Stimulated activated CD4-positive, alpha-beta T cell treated with anti-CD3 and anti-CD28 coated beads, Interleukin-2, amount 100 ng/mL, for 24 hours (primary cell): Measurements from ENCODE around the gene EDRF1.
"Not testable (repeated sequence)": the region's sequence is repeated elsewhere in the genome, so short reads cannot be mapped to it uniquely, and the experiment has no call there.

Experiments
- DNase-seq, 2 donors: peaks; one replicate each; pipeline ENCODE4 v3.0.0-alpha.2; 2020

The EDRF1 gene

DNA sequence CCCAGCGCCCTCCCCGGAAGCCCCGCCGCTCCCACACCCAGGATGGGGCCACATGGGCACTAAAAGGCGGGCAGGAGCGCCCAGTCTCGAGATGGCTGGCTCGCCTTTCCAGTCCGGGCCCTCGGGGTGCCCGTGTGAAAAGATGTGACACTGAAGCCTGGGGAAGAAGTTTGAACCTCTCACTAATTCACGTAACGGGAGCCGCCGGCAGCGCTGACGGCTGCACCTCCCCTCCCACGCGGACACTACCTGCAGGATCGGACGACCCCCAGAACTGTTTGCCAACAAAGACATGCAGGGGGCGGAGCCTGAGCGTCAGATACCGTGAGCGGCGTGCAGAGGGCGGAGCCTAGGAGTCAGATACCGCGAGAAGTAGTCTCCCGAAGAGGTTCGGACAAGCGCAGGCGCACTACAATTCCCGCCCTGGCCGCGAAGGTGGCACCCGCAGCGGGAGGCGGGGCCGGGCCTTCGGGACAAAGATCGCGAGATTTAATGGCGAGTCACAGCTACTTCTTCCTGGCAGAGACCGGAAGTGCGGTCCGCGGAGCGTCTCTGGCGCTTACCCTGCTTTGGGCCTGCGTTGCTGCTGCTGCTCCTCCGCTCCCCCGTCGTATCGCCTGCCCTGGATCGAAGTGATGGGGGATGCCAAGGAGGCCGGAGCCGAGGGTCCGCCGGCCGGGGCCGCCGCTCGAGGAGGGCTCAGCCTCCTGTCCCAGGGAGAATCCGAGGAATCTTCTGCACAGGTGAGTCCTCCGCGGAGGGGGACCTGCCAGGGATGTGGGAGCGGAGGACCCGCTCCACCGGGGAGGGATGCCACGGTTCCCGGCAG is at the start of gene EDRF1:
EDRF1 (plus strand) TSS at position 537 of the 829 bp plus-strand sequence; CDS start at position 636, 99 bp downstream.
- peak; percentile 98 to 99 for DNase-seq

DNA sequence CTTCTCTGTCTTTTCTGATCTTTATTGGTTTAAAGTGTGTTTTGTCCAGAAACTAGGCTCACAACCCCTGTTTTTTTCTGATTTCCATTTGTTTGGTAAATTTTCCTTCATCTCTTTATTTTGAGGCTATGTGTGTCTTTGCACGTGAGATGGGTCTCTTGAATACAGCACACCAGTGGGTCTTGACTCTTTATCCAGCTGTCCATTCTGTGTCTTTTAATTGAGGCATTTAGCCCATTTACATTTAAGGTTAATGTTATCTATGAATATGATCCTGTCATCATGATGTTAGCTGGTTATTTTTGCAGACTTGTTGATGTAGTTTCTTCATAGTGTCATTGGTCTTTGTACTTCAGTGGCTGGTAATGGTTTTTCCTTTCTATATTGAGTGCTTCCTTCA is 46.6 kb upstream of the EDRF1 start:
- DNase-seq, result no peak

DNA sequence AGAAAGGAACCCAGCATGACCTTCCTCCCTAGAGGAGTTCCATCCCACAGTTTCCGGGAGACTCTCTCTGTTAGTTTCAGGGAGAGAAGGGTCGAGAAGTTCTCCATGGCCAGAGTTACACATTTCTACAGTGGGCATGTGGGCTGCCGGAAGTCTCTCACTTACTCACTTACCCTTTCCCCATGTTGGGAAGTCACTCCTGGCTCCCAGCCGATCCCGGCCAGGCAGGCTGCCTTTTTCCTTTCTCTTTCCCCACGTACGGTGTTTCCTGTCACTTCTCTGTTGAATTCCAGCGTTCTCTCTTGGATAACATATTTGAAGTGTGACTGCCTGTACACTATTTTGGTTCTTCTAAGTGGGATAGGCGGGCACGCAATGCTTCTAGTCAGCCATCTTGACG is 40.1 kb upstream of the EDRF1 start:
- DNase-seq, result no peak

- DNase-seq, result no peak
Observed at GRCh38 chr10:125683063-125683462, 36.4 kb upstream of the EDRF1 start, which contains the start of gene TEX36. TSS of gene TEX36 (minus strand) at chr10:125683163. CDS start at chr10:125682989, 174 bp downstream.

DNA sequence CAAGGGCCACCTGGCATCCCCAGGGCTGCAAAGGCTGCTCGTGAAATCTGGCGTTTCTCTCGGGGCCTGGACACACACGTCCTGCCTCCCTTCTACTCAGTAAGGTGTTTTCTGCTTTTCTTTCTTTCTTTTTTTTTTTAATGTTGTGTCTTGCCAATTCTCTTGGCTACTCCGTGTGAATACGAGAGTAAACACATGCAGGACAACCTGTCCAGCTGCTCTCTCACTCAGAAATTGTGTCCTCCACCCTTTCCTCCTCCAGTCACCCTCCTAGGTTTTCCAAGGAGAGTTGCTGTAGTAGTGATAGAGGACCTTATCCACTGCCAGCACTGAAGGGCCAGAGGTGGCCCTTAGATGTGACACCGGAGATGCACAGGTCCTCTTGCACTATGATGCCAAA is 35.7 kb upstream of the EDRF1 start:
- no peak for DNase-seq

DNA sequence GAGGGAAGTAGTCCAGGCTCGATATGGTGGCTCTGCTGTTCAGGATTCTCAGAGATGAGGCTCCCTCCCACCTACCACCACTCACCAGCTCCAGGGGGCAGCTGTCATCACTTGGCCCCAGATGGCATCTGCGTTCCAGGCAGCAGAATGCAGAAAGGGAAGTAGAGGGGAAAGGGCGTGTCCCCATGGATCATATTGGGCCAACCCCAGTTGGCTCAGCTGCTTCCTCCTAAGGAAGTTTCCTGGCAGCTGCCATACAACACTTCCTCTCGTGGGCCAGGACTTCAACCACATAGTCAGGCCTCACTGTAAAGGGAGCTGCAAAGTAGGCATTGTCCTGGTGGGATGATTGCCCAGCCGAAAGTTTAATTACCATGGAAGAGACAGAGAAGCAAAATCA is 34.9 kb upstream of the EDRF1 start:
- DNase-seq, result no peak

DNA sequence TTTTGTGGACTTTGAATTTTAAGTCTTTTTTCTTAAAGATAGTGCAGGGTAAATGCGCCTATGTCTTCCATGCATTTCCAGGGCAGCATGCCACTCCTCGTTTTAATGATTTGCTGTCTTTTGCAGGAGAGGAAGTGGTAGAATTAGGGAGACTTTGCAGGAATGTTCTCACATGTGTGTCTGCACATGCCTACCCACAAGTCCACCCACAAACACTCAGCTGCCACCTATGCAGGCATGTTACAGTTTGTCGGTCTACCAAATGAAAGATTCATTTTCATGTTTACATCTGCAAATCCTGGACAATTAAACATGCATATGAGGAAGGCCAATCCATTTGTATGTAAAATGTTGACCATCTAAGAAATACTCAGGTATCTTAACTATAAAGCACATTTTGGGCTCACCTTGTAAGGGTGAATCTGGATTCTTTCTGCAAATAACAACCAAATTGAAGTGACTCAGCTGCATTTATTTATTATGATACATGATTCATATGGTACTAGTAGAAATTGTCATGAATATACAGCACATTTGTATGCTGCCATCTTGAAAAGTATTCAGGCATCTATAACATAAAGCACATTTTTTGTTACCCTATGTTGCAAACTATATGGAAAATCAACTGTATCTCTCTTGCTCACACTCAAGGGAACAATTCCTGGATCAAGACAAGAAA is 31.9 kb upstream of the EDRF1 start:
- DNase-seq, result no peak

DNA sequence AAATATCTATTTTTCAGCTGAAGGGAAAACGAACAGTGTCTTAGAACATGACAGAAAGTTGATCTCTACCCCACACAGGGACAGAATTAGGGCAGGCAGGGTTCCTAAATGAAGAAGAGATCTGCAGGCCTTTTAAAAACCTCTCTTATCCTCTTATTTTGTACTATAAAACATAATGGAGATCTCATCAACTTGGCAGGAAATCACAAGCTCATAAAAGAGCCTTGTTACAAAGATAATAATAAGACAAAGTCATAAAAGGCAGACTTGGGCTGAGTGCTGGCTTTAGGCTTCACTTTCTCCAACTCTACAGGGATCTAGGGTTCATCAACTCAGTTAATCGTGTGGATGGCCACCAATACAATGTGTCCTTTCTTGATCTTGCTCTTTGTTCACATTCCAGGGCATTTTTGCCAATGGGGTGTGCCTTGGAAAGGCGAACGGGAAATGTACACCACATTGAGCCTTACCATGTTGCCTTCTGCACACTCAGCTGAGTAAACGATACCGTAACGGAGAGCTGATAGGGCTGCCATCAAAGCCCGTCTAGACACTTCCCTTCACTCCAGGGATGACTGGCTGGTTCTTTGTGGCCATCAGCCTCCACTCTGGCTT is 29.4 kb upstream of the EDRF1 start:
- DNase-seq, result no peak

- DNase-seq, result no peak
Observed at GRCh38 chr10:125691160-125691981, 28.1 kb upstream of the EDRF1 start.

GRCh38 chr10:125692196-125692595 is 27.3 kb upstream of the EDRF1 start:
- DNase-seq, result no peak

DNA sequence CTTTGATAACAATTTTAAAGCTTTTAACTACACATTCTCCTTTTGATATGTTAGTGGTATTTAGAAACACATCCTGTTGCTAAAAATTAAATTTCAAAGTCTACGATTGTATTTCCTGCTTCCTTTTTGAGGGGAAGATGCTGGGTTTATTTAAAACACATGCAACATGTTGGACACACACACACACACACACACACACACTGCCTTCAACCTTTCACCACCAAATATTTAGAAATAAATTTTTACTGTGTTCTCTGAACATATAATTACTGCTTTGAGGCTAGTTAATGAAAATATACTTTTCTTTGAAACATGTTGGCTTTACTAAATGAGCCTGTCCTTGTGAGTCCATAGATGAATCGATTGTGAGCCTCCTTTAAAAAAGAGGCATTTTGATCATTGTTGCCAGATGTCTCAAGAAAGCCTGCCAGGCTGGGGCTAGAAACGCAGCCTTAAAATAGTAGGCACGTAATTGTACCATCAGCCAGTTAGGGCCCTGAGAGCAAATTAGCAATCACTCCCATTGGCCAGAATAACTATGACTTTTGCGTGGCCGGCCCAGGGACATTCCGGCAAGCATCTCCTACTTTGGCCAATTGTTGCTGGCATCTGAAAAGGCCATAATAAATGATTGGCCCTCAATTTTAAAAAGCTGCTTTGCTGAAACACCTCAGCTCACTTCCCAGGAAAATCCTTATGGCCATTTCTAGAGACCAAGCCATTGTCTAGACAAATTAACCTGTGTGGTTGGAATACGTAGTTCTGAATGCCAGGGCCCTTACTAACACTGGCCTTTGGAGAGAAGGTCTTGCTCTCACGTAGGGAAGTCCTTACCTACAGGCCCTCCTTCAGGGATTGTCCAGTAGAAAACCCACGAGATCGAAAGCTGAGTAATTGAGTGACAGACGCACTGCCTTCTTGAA is 26.6 kb upstream of the EDRF1 start:
- DNase-seq, result no peak

DNA sequence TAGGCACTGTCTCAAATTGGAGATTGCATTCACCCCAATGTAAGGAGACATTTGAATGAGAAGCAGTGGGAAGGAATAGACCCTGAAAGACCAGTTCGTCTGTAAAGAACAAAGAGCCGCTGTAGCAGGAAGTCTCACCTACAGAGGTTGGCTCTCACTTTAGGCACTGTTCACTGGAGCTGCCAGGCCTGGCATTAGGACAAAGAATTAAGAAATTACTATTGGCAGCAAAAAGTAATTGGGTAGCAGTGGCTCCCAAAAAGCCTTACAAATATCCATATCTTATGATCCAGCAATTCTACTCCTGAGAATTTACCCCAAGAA is 26.0 kb upstream of the EDRF1 start:
- DNase-seq, result no peak

DNA sequence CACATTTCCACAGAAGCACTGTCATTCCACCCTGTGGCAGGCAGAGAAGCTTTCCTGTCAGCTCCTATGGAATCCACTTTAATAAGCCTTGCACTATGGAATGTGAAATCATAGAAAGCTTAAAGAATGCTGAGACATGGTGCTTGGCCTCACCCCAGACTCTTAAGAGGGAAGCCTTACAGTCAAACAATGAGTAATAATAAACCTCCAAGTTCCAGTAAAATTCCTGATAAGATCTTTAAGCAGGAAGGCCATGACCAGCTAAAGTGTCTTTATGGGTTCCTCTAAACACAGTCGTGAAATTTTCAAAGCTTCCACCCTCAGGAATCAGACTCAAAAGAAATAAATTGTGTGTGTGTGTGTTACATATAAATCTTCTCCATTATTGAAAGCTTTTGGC is 24.6 kb upstream of the EDRF1 start:
- no peak for DNase-seq

DNA sequence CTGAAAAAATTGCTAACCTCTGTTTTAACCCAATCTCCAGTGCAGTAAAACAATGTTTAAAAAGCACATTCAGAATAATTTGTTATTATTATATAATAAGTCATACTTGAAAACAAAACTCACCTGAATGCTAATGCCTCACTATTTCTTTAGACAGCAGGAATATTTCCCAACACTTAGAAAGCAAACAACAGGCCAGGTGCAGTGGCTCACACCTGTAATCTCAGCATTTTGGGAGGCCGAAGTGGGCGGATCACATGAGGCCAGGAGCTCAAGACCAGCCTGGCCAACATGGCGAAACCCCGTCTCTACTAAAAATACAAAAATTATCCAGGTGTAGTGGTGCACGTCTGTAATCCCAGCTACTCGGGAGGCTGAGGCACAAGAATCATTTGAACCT is 22.6 kb upstream of the EDRF1 start:
- not testable (repeated sequence) for DNase-seq

DNA sequence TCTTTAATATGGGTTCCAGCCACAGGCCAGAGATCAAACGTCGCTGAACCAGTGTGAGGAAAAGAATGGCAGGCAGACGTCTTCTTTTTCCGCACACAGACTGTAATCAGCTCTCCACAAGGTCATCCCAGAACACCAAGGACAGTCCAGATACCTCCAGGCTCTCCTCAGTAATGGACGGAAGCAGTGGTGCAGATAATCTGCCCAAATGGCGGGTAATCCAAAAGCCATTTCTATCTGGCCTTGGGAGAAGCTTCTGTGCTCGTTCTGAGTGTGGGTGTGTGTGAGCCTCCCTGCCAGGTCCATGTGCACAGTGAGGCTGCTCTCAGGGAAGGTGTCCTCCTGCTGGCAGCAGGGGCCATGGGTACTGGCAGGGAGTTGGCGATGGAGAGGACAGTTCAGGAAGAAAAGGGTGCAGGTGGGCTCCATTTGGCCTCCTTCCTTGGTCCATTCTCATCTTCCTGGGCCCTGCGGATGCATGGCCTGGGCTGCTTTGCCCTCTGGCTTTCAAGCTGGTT is 21.0 kb upstream of the EDRF1 start:
- no peak for DNase-seq

GRCh38 chr10:125699562-125700143 is 19.9 kb upstream of the EDRF1 start:
- DNase-seq, result no peak

GRCh38 chr10:125700355-125700911 is 19.1 kb upstream of the EDRF1 start:
- no peak for DNase-seq

DNA sequence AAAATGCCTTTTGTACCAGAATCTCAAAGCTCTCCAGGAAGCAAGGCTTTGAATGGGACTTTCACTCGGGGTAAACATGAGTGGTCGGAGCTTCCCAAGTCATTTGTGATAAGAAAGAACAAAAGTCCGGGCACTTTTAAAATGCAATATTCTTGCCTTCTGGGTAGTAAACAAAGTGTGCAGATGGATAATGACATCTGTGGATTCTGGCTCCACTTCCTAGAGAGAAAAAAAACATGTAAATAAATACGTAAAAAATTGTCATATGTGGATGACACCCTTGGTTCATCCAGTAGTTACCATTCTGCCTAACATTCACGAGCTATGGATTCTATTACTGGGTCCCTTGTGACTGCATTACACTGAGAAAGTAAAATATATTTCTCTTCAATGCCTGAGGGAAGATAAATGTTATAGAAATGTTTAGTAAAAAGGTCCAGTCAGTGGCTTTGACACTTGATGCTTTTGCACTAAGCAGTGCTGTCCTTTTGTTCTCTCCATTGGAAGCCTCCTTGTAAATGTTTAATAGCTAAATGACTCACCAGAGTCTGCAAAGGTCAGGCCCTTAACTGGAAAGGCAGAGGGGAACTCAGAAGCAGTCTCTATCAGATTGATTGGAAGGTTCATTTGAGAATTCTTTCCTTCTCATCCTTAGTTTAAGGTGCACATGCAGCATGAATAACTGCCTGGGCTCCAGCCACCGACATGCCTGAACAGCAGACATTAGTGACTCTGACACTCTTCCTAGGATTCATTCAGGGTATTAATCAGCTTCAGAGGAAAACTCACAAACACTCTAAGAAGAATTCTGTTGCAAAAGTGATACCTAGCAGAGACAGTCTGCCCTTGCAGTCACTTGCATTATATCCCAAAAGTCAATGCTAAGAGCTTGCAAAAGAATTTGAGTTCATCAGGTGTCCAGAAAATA is 11.7 kb upstream of the EDRF1 start:
- DNase-seq, result no peak

DNA sequence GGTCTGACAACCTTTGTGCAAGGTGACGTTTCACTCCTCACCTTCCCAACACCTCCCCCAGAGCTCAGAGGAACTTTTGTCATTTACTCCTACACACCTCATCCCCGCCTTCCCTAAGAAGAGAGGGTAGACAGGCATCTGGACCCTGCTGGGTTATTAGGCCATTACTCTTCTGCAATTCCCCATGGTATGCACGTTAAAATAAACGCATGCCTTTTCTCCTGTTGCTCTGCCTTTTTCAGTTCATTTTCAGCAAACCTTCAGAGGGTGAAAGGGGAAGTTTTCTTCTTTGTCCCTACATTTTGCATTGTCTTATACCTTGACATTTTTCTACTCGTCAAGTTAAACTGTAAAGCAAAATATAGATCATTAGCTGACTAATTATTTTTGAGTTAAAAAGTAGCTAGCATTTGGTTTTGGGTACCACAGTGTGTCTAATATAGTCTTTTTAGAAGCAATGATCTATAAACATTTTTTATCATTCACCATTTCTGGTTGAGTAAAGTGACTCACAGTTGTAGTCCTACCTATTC is 10.5 kb upstream of the EDRF1 start:
- no peak for DNase-seq
